Heart left ventricle (tissue), 13 donors: ENCODE results near the gene MPZL1.

Experiments used
- POLR2A ChIP-seq, 2 donors: fragments of 450-650 bp; IDR thresholded peaks; one replicate each; pipeline ENCODE4 v1.6.1; 2017; ENCODE audit warnings: antibody characterized with exemption in 2 of 2, mild to moderate bottlenecking in 2 of 2, moderate library complexity in 2 of 2
- TF ChIP-seq, protein P1 (sequence below), 12 donors: fragments of 200-600 bp; sonication (generic) in 4 of 12; IDR thresholded peaks; one replicate each; pipeline versions ENCODE4 v1.5.0 to v1.8.0; 2018 to 2022; ENCODE audit warnings: antibody characterized with exemption in 12 of 12, mild to moderate bottlenecking in 5 of 12
- donor health status: ischemic (EF 13 %, LVEDD 7.1; RV severe dilation, severe dysfunction).
- donor health status: DM: no; HTN: yes; CAD: no.
- donor health status: DM: no; HTN: no; CAD: no.
- donor health status: ischemic (EF 25% LVEDD 6.9; RV normal size, moderate dysfunction).
- donor health status: ischemic (EF 25% LVEDD 5.7; RV mildly dilated, moderate dysfunction).
- donor health status: ischemic (EF 35%, LVEDD 5.7; RV mildly dilated, moderate dysfunction).
- donor health status: nonischemic (EF 11% LVEDD 7.7; RV severe dilation, severe dysfunction).
- donor health status: DM: yes; HTN: yes; CAD: no.
- donor health status: PGD.
- donor health status: ischemic (EF 29% LVEDD 5.4; RV normal size, mild dysfunction).
- donor health status: nonischemic (EF 23%, LVEDD 6.1; RV moderate dilation, normal function).

DNA sequence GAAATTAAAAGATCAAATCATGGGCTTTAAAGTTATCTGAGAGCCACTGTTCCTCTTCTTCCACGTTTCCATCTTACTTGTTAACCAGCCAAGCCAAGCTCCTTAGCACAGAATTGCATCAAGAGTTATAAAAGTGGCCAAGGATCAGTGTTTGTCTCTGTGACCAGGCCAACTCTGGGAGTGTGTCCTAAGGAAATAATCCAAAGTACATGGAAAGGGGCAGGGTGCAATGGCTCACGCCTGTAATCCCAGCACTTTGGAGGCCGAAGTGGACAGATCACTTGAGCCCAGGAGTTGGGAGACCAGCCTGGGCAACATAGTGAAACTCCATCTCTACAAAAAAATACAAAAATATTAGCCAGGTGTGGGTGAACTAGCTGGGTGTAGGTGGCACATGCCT, 10.0 kb upstream of the MPZL1 start:
- TF ChIP-seq, protein P1, sequence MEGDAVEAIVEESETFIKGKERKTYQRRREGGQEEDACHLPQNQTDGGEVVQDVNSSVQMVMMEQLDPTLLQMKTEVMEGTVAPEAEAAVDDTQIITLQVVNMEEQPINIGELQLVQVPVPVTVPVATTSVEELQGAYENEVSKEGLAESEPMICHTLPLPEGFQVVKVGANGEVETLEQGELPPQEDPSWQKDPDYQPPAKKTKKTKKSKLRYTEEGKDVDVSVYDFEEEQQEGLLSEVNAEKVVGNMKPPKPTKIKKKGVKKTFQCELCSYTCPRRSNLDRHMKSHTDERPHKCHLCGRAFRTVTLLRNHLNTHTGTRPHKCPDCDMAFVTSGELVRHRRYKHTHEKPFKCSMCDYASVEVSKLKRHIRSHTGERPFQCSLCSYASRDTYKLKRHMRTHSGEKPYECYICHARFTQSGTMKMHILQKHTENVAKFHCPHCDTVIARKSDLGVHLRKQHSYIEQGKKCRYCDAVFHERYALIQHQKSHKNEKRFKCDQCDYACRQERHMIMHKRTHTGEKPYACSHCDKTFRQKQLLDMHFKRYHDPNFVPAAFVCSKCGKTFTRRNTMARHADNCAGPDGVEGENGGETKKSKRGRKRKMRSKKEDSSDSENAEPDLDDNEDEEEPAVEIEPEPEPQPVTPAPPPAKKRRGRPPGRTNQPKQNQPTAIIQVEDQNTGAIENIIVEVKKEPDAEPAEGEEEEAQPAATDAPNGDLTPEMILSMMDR (IDR thresholded peaks at IDR 0.05), result no peak
- TF ChIP-seq POLR2A (IDR thresholded peaks at IDR 0.05), result no peak
